ENCODE measurements around the gene INPP5D. TPM values are rescaled to one million over a fixed set of nuclear protein-coding genes. Genes with fewer than 3 reads are reported as not detected.
"Not testable (repeated sequence)": the region's sequence is repeated elsewhere in the genome, so short reads cannot be mapped to it uniquely, and the experiment has no call there.

INPP5D gene
- total RNA-seq, 1 donor from 2014 or later, result 30.4 TPM

- no peak for DNase-seq (ENCODE audit: low spot score)
Observed at GRCh38 chr2:233141901-233142300, 81.8 kb downstream of the INPP5D start.

- no peak for DNase-seq (ENCODE audit: low spot score)
Observed at GRCh38 chr2:233142355-233142897, 82.3 kb downstream of the INPP5D start.

DNA sequence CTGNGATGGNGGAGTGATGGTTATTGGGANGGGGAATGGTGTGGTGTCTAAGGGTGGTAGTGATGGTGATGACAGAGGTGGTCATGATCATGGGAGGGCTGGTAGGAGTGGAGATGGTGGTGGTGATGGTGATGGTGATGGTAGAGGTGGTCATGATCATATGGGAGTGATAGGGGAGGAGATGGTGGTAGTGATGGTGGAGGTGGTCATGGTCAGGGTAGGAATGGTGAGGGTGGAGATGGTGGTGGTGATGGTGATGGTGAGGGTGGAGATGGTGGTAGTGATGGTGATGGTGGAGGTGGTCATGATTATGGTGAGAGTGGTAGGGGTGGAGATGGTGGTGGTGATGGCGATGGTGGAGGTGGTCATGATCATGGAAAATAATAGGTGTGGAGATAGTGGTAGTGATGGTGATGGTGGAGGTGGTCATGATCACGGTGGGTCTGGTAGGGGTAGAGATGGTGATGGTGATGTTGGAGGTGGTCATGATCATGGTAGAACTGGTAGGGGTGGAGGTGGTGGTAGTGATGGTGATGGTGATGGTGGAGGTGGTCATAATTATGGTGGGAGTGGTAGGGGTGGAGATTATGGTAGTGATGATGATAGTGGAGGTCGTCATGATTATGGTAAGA, 83.7 kb downstream of the INPP5D start:
- DNase-seq (ENCODE audit: low spot score), result no peak

DNA sequence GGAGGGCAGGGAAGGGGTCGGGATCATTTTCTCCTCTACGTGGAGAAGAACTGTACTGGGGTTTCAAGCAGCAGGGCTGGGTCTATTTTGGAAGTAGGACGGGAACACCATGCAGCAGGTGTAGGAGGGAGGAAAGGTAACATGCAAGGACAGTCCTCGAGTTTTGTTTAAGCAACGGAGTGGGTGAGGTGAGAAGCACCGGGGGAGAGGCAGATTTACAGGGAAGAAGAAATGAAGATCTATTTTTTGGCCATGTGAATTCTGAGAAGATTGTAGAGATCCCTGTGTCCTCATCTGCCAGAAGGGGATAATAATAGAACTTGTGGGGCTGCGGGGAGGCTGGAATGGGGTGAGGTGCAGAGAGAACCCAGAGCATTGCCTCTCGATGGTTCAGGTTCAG, 85.6 kb downstream of the INPP5D start:
- no peak for DNase-seq (ENCODE audit: low spot score)

DNA sequence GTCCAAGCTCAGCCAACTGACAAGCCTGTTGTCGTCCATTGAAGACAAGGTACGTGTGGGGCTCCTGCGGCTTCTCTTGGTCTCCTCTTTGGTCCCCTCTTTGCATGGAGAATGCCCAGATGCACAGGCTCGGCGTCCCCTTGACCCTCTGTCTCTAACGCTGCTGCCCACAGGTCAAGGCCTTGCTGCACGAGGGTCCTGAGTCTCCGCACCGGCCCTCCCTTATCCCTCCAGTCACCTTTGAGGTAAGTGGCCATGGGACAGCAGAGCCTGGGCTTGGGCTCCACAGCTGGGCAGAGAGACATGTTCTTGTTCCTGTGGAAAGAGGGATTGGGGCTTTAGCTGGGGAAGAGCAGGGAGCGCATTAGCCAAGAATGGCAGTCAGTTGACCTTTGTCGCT, 86.1 kb downstream of the INPP5D start:
- no peak for DNase-seq (ENCODE audit: low spot score)

DNA sequence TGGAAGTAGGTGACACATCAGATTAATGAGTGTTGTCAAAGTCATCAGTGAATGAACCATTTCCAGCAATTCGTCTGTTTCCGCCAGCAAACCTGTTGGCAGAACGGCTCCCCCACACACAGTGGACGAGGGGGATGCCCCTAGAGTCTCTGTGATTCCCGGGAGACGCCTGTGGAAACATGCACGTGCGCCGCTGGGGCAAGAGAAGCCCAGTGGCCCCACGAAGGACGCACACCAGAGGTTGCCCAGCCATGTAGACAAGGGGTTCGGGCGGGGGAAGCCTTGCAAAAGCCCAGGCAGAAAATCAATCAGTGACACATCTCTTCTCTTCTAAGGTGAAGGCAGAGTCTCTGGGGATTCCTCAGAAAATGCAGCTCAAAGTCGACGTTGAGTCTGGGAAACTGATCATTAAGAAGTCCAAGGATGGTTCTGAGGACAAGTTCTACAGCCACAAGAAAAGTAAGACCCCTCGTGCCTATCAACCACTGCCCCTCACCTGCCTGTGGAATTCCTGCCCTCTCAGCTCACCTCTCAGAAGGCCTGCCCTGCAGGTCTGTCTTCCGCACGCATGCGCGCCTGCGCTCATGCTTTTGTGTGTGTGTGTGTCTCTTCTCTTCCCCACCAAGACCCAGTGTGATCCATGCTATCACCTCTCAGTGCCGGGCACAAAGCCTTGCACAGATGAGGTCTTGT, 87.1 kb downstream of the INPP5D start:
- DNase-seq (ENCODE audit: low spot score), result no peak

- no peak for DNase-seq (ENCODE audit: low spot score)
Observed at GRCh38 chr2:233147829-233148167, 87.7 kb downstream of the INPP5D start.

GRCh38 chr2:233148354-233148753, 88.2 kb downstream of the INPP5D start:
- DNase-seq (ENCODE audit: low spot score), result no peak

DNA sequence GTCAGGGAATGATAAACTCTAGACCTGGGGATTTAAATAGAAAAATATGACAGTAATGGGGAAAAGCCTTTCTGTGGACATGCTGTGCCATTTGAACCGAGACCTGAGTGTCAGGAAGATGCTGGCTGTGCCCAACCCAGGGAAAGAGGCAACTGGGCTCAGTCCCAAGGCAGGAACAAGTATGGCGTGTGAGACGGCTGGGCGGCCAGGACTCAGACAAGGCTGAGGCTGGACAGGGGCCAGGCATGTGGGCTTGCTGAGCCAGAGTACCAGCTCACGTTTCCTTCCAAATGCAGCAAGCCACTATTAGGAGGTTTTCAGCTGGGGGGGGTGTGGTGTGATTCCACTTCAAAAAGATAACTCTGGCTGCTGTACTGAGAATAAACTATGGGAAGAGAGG, 92.4 kb downstream of the INPP5D start:
- peak; percentile 18 for DNase-seq (ENCODE audit: low spot score)

- DNase-seq (ENCODE audit: low spot score), result no peak
Observed at GRCh38 chr2:233153146-233153798, 93.1 kb downstream of the INPP5D start.

DNA sequence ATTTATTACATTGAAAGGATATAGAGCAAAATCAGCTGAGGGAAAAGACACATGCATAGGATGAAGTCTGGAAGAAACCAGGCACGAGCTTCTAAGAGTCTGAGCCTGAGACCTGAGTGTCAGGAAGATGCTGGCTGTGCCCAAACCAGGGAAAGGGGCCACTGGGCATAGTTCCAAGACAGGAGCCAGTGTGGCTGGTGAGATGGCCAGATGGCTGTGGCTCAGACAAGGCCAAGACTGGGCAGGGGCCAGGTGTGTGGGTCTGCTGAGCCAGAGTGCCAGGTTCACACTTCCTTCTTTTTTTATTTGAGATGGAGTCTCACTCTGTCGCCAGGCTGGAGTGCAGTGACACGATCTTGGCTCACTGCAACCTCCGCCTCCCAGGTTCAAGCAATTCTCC, 95.9 kb downstream of the INPP5D start:
- no peak for DNase-seq (ENCODE audit: low spot score)

- not testable (repeated sequence) for DNase-seq (ENCODE audit: low spot score)
Observed at GRCh38 chr2:233156461-233156860, 96.3 kb downstream of the INPP5D start.

- no peak for DNase-seq (ENCODE audit: low spot score)
Observed at GRCh38 chr2:233161730-233162129, 101.6 kb downstream of the INPP5D start.

- no peak for DNase-seq (ENCODE audit: low spot score)
Observed at GRCh38 chr2:233162770-233163169, 102.6 kb downstream of the INPP5D start.

GRCh38 chr2:233163486-233164103, 103.5 kb downstream of the INPP5D start:
- no peak for DNase-seq (ENCODE audit: low spot score)

DNA sequence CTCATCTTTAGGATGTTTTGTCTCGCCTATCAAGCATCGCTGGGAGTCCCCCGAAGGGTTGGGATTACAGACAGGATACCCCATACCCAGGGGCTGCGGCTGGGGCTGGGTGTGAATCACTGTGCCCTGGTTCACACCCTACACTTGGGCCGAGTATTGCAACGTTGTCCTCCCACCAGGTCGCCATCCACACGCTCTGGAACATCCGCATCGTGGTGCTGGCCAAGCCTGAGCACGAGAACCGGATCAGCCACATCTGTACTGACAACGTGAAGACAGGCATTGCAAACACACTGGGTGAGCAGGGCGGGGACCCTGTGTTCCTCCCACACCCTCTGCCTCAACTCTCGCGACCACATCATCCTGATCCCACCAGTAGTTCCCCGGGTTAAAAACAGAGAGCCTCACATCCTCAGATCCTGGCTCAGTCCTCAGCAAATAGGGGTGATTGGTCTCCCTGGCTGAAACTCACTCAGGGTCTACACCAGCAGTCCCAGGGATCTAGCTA, 104.0 kb downstream of the INPP5D start:
- no peak for DNase-seq (ENCODE audit: low spot score)

DNA sequence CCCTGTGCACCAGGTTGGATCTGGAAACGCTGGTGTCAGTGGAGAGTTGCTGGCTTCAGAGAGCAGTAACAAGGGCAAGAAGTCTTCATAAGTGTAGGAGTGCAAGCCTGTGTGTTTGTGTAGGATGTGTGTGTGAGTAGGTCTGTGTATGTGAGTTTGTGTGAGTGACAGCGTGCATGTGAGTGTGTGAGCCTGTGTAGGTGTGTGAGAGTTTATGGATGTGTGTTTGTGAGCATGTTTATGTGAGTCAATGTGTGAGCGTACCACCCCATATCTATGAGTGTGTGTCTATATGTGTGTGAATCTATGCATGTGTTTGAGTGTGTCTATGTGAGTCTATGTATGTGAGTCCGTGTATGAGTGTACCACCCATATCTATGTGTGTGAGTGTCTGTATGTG, 104.8 kb downstream of the INPP5D start:
- DNase-seq (ENCODE audit: low spot score), result no peak

- DNase-seq (ENCODE audit: low spot score), result no peak
Observed at GRCh38 chr2:233165543-233165894, 105.4 kb downstream of the INPP5D start.

DNA sequence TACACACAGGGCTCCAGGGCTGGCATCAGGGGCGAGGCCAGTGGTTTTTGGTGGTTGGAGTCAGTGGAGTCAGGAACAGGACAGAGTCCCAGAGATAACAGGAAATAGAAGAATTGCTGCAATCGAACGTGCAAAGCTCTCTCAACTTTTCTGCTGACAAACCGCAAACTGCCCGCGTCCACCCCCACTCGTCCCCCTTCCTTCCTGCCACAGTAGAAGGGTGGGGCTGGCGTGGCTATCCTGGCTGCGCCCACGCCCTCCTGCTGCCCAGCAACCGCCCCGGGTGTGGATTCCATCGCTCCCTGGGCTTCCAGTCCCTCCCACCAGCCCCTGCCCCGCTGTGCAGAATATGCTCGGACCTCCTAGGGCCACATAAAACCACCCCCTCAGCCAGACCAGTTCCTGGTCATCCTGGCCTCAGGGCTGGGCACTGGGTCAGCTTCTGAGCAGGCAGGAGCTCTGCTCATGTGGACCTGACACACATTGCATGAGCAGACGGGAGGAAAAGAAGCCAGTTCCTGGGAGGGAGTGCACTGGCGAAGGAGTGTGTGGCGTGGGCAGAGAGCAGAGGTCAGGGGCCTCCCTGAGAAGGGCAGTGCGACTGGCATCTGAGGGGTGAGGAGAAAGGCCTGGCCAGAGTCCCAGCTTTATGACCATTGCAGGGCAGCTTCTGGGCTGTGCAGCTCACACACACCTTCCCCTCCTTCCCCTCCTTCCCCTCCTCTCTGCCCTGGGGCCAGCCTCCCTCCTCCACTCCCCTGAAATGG, 105.9 kb downstream of the INPP5D start:
- peak; percentile 42 for DNase-seq (ENCODE audit: low spot score)

DNA sequence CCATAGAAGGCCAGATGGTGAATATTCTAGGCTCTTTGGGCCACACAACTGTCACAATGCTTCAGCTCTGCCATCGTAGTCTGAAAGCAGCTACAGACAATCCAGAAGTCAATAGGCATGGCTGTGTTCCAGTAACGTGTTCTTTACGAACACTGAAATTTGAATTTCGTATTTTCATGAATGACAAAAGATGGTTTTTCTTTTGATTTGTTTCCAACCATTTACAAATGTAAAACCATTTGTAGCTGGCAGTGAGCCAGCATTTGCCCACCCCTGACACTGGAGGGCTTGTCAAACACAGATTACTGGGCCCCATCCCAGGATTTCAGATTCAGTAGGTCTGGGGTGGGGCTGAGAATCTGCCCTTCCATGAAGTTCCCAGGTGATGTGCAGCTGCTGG, 108.3 kb downstream of the INPP5D start:
- DNase-seq (ENCODE audit: low spot score), result no peak

DNA sequence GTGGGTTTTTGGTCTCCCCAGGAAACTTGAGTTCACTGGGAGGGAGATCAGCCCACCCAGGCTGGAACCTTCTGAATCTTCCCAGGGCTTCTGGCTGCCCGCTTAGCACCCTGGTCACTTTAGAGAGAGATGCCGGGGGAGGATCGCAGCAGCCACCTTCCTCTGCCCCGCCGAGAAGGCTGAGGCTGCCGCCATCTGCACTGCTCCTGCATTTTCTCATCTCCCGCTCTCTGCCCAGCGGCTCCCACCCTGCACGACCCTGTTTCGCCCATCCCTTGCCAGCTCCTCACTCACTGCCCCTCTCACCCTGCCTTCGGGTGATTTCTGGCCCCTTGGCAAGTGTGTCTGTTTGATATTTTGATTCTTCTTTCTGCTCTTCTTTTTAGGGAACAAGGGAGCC, 108.8 kb downstream of the INPP5D start:
- no peak for DNase-seq (ENCODE audit: low spot score)

GRCh38 chr2:233171344-233171743, 111.2 kb downstream of the INPP5D start:
- DNase-seq (ENCODE audit: low spot score), result no peak
